ENCODE data around the gene DBX1.

Gene DBX1

GRCh38 chr11:20154381-20154780 is 5.9 kb downstream of the DBX1 start:
- DNase-seq (ENCODE audit: low read depth) = no peak
- no peak overlapping the region for H3K4me3 ChIP-seq (ENCODE audit: low read depth, low read length)
- TF ChIP-seq MYC (IDR thresholded peaks at IDR 0.05; ENCODE audit: low read depth, low read length) (no peak), POLR2A (IDR thresholded peaks at IDR 0.05; ENCODE audit: extremely low read depth, insufficient read length) (no peak)
- TF ChIP-seq, protein P1, sequence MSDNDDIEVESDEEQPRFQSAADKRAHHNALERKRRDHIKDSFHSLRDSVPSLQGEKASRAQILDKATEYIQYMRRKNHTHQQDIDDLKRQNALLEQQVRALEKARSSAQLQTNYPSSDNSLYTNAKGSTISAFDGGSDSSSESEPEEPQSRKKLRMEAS (IDR thresholded peaks at IDR 0.05; ENCODE audit: low read depth, low read length) = no peak
- TF ChIP-seq, protein P2, sequence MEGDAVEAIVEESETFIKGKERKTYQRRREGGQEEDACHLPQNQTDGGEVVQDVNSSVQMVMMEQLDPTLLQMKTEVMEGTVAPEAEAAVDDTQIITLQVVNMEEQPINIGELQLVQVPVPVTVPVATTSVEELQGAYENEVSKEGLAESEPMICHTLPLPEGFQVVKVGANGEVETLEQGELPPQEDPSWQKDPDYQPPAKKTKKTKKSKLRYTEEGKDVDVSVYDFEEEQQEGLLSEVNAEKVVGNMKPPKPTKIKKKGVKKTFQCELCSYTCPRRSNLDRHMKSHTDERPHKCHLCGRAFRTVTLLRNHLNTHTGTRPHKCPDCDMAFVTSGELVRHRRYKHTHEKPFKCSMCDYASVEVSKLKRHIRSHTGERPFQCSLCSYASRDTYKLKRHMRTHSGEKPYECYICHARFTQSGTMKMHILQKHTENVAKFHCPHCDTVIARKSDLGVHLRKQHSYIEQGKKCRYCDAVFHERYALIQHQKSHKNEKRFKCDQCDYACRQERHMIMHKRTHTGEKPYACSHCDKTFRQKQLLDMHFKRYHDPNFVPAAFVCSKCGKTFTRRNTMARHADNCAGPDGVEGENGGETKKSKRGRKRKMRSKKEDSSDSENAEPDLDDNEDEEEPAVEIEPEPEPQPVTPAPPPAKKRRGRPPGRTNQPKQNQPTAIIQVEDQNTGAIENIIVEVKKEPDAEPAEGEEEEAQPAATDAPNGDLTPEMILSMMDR (IDR thresholded peaks at IDR 0.05; ENCODE audit: low read depth, low read length) = no peak

DNA sequence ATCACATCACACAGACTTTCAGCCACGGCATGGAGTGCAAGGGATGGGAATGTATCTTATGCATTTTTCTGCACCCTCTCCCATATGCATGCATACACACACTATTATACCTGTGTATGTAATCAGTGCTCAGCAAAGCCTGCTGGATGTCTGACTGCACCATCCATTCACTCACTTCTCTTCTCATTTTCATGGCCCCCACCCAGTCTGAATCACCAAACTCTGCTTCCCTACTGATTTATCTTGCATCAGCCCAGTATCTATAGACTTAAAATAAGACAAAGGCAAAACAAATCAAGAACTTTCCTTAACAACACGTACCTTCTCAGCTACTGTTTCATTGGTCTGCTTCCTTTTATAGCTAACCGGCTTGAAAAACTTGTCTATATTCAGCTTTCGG is 21.6 kb downstream of the DBX1 start:
- H3K4me3 ChIP-seq (ENCODE audit: low read depth, low read length) = no peak overlapping the region
- no peak for TF ChIP-seq MYC (IDR thresholded peaks at IDR 0.05; ENCODE audit: low read depth, low read length)
- TF ChIP-seq, protein P2 (IDR thresholded peaks at IDR 0.05; ENCODE audit: low read depth, low read length) = no peak
- no peak for TF ChIP-seq POLR2A (IDR thresholded peaks at IDR 0.05; ENCODE audit: extremely low read depth, insufficient read length)
- TF ChIP-seq, protein P1 (IDR thresholded peaks at IDR 0.05; ENCODE audit: low read depth, low read length) = no peak
- no peak for DNase-seq (ENCODE audit: low read depth)

DNA sequence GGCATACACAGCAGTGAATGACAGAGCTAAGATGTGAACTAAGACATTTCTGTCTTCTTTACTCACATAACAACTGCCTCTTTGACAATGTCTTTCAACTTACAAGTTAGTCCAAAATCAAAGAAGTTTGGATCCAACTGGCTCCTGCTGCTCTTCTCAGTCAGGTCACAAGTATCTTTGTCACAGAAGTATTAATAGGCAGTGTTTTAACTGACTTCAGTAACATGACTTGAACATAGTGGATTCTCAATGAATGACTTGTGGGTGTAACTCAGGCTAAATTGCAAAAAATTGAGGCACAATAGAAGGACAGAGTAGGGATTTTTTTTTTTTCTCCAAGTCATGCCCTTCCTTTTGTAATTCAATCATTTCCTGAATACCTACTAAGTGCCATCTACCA is 22.6 kb downstream of the DBX1 start:
- no peak for DNase-seq (ENCODE audit: low read depth)
- H3K4me3 ChIP-seq (ENCODE audit: low read depth, low read length) = no peak overlapping the region
- TF ChIP-seq, protein P1 (IDR thresholded peaks at IDR 0.05; ENCODE audit: low read depth, low read length) = no peak
- TF ChIP-seq, protein P2 (IDR thresholded peaks at IDR 0.05; ENCODE audit: low read depth, low read length) = no peak
- TF ChIP-seq POLR2A (IDR thresholded peaks at IDR 0.05; ENCODE audit: extremely low read depth, insufficient read length) (no peak), MYC (IDR thresholded peaks at IDR 0.05; ENCODE audit: low read depth, low read length) (no peak)

- TF ChIP-seq MYC (IDR thresholded peaks at IDR 0.05; ENCODE audit: low read depth, low read length) = no peak
- TF ChIP-seq, protein P2 (IDR thresholded peaks at IDR 0.05; ENCODE audit: low read depth, low read length) = no peak
- TF ChIP-seq, protein P1 (IDR thresholded peaks at IDR 0.05; ENCODE audit: low read depth, low read length) = no peak
- TF ChIP-seq POLR2A (IDR thresholded peaks at IDR 0.05; ENCODE audit: extremely low read depth, insufficient read length) = no peak
- DNase-seq (ENCODE audit: low read depth) = no peak
- H3K4me3 ChIP-seq (ENCODE audit: low read depth, low read length) = no peak overlapping the region
Measured at GRCh38 chr11:20134991-20135736, 25.1 kb downstream of the DBX1 start.

GRCh38 chr11:20132667-20133039 is 27.6 kb downstream of the DBX1 start:
- no peak overlapping the region for H3K4me3 ChIP-seq (ENCODE audit: low read depth, low read length)
- DNase-seq (ENCODE audit: low read depth) = no peak
- TF ChIP-seq MYC (IDR thresholded peaks at IDR 0.05; ENCODE audit: low read depth, low read length) (no peak), POLR2A (IDR thresholded peaks at IDR 0.05; ENCODE audit: extremely low read depth, insufficient read length) (no peak)
- TF ChIP-seq, protein P1 (IDR thresholded peaks at IDR 0.05; ENCODE audit: low read depth, low read length) = no peak
- TF ChIP-seq, protein P2 (IDR thresholded peaks at IDR 0.05; ENCODE audit: low read depth, low read length) = no peak

Measured in NB4 (cell line).